ENCODE data around the gene SLC25A22.
A peak's percentile ranks its signal among the peaks of the same experiment; 100 is the strongest.

SLC25A22 gene

DNA sequence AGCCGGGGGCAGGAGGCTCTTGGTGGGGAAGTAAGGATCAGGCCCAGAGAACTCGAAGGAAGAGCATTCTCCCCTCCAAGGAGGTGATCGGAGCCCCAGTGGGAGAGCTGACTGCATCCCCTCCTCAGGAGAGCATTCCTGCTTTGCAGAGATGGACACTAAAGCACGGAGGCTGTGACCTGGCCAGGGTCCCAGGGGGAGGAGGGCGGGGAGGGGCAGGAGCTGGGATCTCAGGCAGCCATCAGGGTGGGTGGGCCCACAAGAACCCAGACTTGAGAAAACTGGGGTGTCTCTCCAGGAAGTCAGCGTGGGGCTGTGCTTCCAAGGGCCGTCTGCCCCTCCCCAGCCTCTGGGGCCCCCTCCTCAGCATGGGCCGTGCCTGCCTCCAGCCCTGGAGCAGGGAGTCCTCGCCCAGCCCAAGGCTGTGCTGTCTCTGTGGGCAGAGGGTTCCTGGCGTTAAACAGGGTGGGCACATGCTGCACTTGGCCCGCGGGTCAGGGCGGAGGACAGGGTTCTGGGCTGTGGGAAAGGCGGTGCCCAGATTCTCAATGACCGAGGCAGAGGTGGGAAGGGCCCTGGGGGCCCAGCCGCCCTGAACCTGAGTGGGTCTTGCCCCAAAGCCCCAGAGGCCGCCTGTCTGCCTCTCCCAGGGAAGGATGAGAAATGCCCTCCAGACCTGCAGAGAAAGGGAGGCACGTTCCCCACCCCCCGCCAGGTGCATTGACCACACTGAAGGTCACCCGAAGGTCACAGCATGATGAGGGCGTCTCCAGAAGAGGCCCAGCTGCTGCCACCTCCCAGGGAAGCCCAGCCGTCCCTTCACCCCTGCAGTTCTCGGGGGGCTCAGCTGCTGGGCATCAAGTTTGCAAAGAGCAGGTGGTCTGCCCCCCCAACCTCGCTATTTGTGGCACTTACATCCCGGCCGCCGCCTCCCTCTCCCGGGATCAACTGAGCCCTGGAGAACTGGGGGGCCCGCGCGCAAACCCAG, 8.8 kb downstream of the SLC25A22 start:
- peak; percentile 36 for DNase-seq

DNA sequence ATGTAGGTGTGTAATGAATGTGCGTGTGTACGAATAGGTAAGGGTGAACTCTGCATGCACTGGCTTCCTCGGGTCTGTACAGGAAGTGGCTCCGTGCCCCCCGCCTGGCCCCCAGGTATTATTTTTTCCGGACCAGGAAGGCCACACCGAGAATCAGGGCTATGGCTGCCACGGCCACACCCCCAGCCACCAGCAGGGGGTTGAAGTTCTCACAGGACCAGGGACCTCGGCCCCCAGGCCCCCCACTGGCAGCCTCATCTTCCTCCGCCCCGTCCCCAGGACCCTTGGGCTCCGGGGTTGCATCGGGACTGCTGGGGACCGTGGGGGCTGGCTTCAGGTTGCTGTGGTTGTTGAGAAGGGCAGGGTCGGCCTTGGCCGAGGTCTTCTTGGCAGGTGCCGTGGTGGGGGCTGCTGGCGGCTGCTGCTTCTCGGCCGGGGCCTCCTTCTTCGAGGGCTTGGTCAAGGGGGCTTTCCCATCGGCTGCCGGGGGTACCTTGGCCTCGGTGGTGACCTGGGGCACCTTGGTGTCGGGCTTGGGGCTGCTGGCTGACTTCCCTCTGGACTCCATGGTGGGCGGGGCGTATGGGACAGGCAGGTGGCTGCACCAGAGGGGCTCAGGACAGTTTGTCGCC, 10.0 kb downstream of the SLC25A22 start:
- no peak for DNase-seq

DNA sequence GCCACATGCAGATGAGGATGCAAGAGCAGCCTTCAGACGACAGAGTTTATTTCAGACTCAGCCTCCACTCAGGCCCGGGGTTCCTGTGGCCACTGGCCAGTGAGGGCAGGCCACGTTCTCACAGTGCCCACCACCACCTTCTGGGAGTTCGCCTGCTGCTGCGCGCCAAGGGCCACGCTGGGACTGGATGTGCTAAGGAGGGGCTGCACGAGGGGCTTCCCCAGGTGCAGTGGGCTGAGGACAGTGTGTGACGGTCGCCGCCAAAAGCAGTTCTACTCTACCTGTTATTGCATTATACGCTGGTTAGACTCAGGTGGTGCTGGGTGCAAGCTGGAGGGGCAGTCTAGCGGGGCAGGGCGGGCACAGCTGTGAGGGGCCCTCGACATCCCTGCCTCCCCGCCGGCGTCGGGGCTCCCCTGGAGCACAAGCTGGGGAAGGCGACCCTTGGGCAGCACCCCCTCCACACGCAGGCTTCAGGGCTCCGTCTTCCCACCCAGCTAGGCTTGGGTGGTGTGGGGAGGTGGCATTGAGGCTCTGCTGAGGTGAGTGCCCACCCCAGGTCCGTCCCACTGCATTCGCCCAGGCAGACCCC, 10.9 kb downstream of the SLC25A22 start:
- DNase-seq, result no peak

DNA sequence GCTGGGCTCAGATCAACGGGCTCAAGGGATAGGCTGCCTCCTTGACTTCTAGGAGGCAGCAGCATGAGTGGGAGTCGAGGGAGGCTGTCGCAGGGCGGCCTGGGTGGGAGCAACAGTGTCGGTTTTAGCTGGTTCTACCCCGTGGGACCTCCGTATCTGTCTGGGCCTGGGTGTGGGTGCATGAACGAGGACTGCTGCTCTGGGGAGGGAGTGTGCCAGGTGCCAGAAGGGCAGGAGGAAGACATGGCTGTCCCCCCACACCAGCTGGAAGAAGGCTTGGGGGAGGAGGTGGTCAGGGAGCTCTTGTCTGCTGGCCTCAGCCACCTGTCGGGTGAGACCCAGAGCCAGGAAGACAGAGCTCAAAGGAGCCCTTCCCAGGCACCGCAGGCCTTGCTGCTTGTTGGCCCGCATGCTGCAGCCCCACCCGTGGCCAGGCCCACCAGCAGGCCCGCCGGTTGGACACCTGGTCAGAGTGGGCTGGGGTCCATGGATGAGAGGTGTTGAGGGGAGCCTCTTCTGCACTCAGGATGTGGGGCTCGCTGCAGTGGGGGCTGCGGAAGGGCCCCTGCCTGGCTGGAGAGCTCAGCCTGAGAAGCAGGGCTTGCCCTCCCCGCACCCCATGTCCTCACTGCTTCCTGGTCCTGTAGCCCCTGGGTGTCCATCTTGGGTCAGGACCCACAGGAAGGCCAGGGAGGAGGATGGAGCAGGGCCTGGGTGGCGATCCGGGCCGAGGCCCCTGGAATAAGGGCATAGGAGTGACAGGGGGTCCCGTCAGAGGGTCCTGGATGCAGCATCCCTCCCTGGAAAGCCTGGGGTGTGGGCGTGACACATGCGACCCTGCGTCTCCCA, 11.6 kb downstream of the SLC25A22 start:
- DNase-seq, result no peak

DNA sequence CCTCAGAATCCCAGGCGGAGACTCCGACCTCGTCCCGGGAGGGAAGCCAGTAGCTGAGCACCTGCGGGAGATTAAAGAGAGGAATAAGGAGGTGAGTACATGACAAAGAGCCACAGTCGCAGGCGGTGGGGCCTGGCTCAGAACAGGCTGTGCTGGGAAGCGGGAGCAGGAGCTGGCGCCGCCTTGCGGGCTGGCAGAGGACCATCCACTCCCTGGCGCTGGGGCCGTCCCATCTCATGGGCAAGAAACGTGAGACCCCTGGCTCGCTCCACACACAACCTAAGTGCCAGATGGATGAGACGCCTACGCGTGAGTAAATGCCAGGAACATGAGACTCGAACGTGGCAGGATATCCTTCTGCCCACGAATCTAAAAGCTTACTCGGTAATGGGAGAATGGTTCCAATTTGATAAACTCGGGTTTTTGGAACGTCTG, 14.5 kb downstream of the SLC25A22 start:
- peak; percentile 92 for DNase-seq

DNA sequence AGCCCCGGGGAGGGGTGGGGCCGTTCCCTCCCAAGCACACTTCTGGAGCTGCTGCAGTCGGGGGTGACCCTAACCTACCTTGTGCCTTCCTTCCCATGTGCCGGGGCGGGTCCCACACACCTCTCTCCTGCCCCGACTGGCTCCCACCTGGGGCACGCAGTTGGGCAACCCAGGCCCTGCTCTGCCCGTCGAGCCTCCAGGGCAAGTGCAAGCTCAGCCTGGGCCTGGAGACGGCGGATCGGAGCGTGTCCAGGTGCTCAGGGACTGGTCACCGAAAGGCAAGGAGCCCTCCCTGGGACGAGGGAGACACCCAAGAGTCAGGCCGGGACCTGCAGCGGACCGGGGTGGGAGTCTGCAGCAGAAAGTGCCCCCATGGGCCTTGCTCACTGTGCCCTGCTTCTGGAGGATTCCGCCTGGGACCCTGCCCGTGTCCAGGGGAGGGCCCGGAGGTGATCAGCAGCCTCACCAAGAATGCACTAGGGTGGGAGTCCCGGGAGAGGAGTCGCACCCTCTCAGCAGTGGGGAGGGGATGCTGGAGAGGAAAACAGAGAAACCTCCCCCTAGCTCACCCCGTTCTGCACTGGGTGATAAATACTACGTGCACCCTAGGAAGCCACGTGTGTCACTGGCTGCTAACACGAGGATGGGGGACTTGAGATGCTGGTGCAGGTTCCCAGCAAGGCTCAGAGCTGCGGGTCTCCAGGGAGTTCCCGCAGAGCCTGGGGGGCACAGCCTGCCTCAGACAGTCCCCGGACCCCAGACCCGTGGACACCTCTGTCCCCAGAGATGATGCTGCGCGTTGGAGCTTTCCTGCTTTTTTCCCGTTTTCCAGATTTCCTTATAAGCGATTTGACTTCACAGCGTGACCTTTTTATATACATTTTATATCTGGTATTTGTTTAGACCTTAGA, 15.6 kb downstream of the SLC25A22 start:
- DNase-seq, result peak; percentile 45

DNA sequence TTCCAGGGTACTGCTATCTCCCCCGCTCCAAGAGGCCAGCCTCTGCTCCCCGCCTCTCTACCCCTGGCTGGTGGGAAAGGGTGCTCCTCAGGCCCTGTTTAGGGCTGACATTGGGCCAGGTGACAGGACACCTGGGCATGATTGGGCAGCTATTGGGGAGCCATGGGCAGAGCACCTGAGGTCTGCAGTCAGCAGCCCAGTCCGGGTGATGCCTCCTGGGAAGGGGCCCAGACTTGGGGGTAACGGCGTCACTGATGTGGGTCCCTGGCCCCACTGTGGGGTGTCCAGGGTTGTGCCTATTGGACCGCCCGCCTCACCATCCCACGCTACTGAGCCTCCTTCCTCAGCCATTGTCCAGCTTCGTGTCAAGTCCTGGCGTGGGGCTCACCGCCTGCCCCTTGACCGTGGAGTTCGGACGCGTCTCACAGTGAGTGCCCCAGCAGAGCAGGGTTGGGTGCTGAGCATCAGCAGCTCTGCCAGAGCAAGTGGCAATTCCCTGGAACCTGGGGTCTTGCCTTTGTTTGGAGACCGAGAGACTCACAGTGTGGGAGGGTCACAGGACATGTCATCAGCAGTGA, 18.0 kb downstream of the SLC25A22 start:
- DNase-seq, result no peak

DNA sequence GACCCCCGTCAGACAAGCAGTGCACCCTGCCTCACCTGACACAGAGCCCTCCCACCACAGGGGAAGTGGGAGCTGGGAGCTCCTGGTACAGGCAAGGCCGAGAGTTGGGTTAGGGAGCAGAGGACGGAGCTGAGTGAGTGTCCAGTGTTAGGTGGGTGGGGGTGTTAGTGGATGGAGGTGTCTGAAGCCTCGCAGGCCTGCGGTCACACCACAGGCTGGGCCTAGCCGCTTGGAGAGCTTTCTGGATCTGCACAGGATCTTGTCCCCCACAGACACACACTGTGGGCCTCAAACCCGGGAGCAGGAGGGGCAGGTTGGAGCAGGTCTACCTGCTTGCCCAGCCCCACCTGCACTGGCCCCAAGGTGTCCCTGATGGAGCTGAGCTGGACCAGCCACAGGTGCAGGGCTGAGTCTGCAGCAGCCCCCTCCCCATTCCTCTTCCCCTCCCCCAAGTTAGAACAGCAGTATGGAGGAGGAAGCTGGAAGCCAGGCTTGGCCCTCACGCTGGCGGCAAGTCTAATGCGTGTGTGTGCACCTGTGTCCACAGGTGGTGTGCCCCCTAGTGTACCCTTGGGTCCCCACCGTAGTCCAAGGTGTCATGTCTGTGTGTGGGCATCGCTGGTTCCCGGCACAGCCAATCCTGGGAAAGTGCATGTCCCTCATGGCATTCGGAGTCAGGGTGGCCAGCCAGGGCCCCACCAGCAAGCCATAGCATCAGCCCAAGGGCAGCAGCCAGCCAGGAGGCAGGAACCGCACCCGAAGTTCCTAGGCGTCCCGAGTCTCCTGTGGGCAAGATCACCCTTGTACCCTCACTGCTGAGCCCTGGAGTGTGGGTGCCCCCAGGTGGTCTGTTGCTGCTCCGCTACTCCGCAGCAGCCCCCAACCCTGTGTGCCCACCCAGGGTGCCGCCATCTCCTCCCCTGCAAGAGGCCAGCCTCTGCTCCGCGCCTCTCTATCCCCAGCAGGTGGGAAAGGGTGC, 18.8 kb downstream of the SLC25A22 start:
- DNase-seq, result no peak

DNA sequence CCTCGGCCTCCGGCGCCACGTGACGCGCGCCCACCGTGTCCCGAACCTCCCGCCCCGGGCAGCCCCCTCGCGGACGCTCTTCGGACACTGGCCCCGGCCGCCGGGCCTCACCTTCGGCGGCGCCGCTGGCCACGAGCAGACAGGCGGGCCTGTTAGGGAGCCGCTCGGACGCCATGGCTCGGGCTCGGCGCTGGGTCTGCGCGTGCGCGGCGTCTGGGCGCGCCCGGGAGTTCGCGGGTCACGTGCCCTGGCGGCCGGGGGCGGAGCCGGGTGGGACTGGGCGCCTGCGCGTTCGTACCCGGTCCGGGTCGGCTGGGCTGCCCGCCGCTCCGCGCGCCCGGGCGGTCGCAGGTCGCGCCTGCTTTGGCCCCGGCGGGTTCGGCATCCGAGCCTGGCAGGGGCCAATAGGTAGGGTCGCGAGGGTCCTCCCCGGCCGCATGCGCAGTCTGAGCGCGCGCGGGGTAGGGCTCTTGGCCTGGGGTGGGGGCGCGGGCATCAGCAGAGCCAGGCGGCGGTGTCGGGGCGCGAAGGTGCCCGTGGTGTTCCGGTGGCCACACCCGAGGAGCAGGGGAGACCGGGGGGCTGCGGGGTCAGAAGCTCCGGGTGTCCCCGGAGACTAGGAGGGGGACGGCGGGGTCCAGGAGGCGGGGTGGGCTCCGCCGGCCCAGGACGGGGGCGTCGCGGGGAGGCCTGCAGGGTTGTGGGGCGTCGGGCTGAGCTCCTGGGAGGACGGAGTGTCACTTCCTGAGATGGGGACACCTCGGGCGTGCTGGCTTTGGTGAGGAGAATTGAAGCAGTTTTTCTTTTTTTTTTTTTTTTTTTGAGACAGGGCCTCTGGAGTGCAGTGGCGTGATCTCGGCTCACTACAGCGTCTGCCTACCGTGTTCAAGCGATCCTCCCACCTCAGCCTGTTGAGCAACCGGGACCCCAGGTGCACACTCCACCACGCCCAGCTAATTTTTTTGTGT, 20.5 kb downstream of the SLC25A22 start, which contains the start of gene GATD1:
TSS of gene GATD1 (minus strand) at position 200 of the 968 bp plus-strand sequence. CDS start at position 175, 25 bp downstream.
- DNase-seq, result peak; percentile 94

DNA sequence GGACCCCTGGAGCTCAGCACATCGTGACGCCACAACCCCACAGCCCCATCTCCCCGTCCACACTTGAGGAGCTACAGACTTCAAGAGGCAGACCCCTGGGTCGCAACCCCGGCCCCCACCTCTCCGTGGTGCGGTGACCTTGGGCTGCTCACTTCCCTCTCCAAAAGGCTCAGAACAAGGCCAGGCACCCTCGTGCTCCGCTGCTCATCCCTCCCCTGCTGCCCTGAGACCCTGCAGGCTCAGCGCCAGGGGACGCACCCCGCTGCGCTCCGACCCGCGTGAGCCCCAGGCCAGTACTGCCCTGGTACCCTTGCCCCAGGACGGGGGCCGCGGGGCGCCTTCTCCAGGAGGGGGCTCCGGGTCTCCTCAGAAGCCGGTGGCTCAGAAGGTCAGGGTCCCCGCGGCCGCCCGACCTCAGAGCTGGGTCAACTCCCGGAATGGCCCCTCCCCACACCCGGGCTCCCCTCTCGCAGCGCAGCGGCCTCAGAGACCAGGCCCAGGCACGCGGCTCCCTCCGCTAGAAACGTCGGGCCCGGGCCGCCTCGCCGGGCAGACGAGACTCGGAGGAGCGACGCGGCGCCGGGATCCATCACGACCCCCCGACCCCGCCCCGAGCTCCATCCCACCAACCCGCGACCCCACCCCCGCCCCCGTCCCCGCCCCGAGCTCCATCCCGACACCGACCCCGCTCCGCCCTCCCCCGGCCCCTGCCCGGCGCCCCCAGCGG, 21.4 kb downstream of the SLC25A22 start:
- DNase-seq, result peak; percentile 73

DNA sequence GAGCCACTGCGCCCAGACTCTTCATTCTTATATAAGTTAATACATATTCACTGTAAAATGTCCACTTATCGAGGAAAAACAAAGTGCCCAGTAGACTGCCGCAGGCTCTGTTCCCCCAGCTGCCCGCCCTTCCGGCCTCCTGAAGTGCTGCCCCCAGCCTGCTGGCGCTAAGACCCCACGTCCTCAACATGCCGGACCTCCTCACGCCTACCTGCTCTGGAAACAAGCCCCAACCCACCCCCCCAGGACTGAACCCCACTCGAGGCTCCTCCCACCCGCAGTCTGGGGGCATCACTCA, 21.9 kb downstream of the SLC25A22 start:
- no peak for DNase-seq

DNA sequence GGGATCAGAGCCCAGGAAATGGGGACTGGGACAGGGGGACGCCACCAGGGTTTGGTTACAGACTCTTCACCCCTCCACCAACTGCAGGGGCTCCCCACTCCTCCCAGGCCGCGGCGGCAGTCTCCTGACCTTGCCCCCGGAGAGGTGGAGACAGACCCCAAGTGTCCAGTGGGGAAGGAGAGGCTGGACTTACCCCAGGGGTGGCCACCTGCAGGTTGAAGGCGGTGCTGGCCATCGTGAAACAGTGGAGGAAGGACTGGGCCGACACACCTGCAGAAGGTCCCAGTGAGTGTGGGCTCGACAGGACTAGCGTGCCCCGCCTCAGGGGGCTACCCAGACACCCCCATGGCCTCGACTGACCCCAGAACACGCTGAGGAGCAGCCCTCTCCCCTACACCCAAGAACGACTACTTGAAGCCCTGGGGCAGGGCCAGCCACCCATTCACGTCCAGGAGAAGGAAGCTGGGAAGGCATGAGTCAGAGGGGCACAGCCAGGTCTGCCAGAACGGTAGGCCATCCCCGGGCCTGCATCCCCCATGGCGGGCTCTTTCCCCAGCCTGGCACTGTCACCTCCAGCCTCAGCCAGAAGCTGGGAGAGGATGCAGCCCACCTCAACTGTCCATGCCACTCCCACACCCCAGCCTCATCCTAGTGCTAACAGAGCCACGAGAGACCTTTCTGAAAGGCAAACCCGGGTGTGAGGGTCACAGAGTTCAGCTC, 23.0 kb downstream of the SLC25A22 start:
- DNase-seq, result no peak

DNA sequence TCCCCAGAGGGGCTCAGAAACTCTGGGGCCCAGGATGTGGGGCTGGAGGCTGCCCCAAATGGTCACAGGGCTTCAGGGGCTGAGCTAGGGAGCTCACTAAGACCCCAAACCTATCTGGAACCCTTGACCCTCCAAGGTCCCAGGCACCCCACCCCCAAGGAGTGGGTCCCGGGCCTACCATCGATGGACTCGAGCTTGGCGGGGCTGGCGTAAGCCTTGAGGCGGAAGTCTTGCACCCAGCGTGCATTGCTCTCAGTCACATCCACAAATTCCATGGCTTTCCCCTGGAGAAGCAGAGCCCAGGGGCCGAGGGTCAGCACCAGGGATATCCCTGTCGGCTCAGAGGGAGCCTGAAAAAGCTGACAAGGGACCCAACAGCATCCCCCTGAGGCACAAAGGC, 24.3 kb downstream of the SLC25A22 start:
- DNase-seq, result no peak

DNA sequence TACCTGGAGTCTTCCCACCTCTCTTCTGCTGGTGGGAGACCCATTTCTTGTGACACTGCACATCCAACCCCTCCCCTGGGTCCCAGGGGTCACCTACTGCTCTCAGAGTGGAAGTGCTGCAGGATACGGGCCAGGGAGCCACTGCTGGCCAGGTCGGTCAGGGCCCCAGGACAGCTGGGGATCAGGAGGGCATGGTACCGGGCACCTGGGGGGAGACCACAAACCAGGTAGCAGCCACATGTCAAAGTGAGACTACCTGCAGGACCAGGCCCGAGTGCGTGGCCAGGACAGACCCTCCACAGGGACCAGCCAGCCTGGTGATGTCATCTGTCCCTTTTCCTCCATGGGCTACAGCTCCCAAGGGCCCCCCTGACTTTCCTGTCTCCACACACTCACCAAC, 24.7 kb downstream of the SLC25A22 start:
- DNase-seq, result no peak

DNA sequence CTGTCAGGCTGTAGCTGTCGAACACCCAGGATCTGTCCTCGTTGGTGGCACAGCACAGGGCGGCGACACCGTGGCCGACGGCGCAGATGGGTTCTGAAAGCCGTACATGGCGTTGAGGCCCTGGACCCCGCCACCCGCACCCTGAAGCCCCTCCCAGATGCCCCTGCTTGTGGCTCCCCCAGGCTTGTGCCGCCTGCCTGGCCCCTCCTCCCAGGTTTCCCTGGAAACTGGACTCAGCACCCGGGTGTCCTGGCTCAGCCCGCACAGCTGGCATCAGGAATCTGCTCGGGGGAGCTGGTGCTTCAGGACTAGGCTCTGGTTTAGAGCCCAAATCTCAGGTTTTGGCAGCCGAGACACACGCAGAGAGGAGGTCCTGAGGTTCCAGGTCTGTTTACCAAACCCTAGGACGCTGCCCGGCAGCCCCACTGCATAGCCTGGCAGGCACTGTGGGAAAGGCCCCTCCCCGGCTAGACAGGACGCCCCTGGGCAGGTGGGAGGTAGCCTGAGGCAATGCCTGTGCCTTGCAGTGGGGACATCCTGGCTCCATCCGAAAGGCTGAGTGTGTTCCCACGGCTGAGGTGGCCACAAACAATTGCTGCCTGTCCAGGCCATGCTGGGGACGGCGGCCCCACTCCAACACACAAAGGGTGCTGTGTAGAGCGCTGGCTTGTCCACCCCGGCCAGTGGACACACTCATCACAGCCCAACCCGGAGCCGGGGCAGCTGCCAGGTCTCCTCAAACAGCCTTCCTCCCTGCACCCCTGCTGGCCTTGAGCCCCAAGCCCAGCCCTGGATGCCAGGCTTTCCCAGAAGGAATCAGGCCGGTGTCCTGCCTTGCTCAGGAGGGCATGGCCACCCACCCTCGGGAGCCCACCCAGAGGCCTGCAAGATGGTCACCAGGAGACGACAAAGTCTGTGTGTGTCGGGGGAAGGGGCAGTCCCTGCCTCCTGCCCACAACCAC, 25.4 kb downstream of the SLC25A22 start:
- DNase-seq, result no peak

DNA sequence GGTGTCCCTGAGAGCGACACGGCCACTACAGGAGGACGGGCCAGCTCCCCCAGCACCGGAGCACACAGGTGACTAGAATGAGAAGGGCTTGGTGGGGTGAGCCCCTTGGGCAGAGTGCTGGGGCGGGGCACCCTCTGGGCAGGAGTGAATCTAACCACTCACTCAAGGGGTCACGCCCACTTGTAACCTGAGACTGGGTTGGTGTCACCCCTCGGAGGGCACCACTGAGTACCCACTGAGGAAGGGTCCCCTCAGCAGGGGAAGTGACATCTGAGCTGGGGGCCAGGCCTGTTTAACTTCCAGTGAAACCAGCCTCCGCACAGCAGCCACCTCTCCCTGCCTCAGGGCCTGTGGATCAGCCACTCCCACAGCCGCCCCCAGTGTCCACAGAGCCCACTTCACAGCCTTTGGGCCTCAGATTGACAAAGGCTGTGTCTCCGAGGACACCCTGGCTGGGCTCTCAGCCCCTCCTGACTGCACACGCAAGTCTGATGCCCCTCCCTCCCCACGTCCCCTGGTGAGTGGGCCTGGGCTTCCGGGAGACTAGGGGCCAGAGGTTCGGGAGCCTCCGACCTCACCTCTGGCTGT, 26.4 kb downstream of the SLC25A22 start:
- no peak for DNase-seq

All from NCI-H69 (cell line).